Upper lobe of right lung (tissue), 1 donor: Measurements from ENCODE around the gene MAPK12. TPM values are rescaled to one million over a fixed set of nuclear protein-coding genes. Genes with fewer than 3 reads are reported as not detected.

ENCODE experiments used
- ATAC-seq: fragments of 200-7000 bp; cut with Tn5 transposase; one replicate; pipeline ENCODE4 v1.9.1; 2020; ENCODE audit warnings: mild to moderate bottlenecking, moderate library complexity
- DNase-seq: peaks from one replicate; pipeline ENCODE4 v3.0.0-alpha.2; 2020
- H3K27ac ChIP-seq: fragments of 200-600 bp; one replicate; pipeline ENCODE4 v1.8.0; 2022
- H3K27me3 ChIP-seq: fragments of 200-600 bp; one replicate; pipeline ENCODE4 v1.8.0; 2022; ENCODE audit warnings: mild to moderate bottlenecking
- H3K36me3 ChIP-seq: fragments of 200-600 bp; one replicate; pipeline ENCODE4 v1.8.0; 2022
- H3K4me1 ChIP-seq: fragments of 200-600 bp; one replicate; pipeline ENCODE4 v1.8.0; 2022
- H3K4me3 ChIP-seq: fragments of 200-600 bp; one replicate; pipeline ENCODE4 v1.8.0; 2022; ENCODE audit warnings: mild to moderate bottlenecking
- H3K9me3 ChIP-seq: fragments of 200-600 bp; one replicate; pipeline ENCODE4 v1.8.0; 2022
- intact Hi-C: fragments of 100-400 bp; cut with DNase I; formaldehyde crosslinking; loops from one replicate; pipeline ENCODE4 v1.11.0; 2022
- long read RNA-seq: library from polyadenylated mRNA; unstranded; transcript quantifications from one replicate; pipeline ENCODE4 v2.0.0, GENCODE V29; 2021
- total RNA-seq: library from RNA; stranded (reverse); fragmentation: NEBNext Ultra II Directional; extraction: Animal tissue kit (Norgen Biotek cat#: 25700); gene quantifications from one replicate; pipeline ENCODE4 v1.2.1, GENCODE V29; 2021
- TF ChIP-seq, protein P1 (sequence below): fragments of 200-600 bp; IDR thresholded peaks from one replicate; pipeline ENCODE4 v1.8.0; 2022; ENCODE audit warnings: antibody characterized with exemption
- donor health status: DM: no; HTN: yes; CAD: no; lungs with severe emphysema.

Gene MAPK12
- 22.2 TPM for total RNA-seq
- long read RNA-seq, transcript MAPK12-201 (12 exons, 1,918 nt): major isoform, 21 of 52 reads
- long read RNA-seq, partial matches to known transcripts: 3 of 52 reads
- long read RNA-seq, other reads (novel, unspliced or antisense): 25 of 52 reads

DNA sequence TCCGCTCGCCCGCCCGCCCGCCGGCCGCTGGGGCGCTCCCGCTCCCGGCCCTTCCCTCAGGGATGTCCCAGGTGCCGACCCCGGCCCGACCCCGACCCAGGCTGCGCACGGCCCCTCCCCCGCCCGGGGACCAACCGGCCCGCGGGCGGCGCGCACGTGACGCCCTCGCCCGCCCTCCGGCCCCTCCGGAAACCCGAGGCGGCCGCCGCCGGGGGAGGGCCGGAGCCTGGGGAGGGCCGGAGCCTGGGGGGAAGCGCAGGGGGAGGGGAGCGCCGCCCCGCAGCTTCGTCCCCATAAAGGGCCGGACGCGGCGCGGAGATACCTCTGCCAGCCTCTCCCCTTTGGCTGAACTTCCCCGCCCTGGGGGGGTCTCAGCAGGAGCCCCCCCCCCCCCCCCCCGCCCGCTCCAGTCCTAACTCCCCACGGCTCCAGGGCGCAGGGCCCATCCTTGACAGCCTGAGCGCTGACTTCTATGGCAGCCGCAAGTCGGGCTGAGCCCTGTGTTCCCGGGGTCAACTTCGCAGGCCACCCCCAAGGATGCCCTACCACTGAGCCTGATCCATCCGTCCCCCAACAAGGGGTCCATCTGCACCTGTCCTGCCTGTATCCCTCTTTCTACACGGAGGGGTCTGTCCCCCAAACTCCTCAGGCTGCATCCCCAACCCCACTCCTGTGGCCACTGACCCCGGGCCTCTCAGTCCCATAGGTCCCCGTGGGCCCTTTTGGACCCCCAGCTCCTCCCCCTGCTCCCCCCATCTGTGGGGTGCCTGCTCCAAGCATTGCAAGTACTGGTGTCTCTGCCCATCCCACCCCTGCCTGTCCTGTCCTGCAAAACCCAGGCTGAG is at the start of gene MAPK12:
TSS of gene MAPK12 (minus strand) at position 69 of the 845 bp plus-strand sequence. CDS start 174 bp downstream, outside the sequence.
- H3K27ac ChIP-seq: peak within 1 kb of the TSS; percentile 17
- TF ChIP-seq, protein P1, sequence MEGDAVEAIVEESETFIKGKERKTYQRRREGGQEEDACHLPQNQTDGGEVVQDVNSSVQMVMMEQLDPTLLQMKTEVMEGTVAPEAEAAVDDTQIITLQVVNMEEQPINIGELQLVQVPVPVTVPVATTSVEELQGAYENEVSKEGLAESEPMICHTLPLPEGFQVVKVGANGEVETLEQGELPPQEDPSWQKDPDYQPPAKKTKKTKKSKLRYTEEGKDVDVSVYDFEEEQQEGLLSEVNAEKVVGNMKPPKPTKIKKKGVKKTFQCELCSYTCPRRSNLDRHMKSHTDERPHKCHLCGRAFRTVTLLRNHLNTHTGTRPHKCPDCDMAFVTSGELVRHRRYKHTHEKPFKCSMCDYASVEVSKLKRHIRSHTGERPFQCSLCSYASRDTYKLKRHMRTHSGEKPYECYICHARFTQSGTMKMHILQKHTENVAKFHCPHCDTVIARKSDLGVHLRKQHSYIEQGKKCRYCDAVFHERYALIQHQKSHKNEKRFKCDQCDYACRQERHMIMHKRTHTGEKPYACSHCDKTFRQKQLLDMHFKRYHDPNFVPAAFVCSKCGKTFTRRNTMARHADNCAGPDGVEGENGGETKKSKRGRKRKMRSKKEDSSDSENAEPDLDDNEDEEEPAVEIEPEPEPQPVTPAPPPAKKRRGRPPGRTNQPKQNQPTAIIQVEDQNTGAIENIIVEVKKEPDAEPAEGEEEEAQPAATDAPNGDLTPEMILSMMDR: no peak

DNA sequence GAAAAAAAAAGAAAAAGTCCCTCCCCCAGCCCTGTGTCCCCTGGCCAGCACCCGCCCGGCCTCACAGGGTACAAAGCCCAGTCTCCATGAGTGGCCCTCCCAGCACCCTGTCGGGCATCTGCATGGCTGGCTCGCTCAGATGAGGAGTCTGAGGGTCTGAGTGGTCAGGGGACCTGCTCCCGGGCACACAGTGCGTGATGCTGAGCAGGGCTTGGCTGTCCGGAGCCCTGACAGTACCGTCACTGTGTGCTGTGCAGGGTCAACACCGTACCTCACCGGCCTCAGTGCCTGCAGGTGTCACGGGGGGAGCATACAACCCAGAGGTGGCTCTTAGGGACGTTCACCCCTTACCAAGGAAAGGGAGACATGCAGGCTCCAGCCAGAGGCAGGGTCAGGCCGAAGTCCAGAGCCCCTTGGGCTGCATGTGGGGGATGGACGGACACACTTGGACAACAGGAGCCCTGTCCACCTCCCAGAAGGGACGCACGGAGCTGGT is 49.5 kb upstream of the MAPK12 start:
- H3K36me3 ChIP-seq: no peaks in the 10 kb centered on the region
- no peak overlapping the region for H3K27ac ChIP-seq
- no peak for ATAC-seq
- DNase-seq: no peak
- no peaks in the 10 kb centered on the region for H3K27me3 ChIP-seq
- H3K4me1 ChIP-seq: peaks cover 36% of the 10 kb centered on the region
- TF ChIP-seq, protein P1: no peak
- intact Hi-C loops: no loop called here
- no peak overlapping the region for H3K4me3 ChIP-seq
- H3K9me3 ChIP-seq: no peaks in the 10 kb centered on the region

More for the DNA sequence above, at the start of gene MAPK12:
- Histone ChIP-seq H3K9me3 (no peaks in the 10 kb centered on the region), H3K27me3 (peaks cover 15% of the 10 kb centered on the region), H3K4me3 (peak within 1 kb of the TSS; percentile 50), H3K4me1 (peaks cover 12% of the 10 kb centered on the region), H3K36me3 (no peaks in the 10 kb centered on the region)
- DNase-seq (no peak), ATAC-seq (peak; percentile 15)
- intact Hi-C loops: loop anchor here (10.0 kb wide), 1 partner anchor 243 kb away; the partner anchor contains the start of genes LMF2 and NCAPH2

DNA sequence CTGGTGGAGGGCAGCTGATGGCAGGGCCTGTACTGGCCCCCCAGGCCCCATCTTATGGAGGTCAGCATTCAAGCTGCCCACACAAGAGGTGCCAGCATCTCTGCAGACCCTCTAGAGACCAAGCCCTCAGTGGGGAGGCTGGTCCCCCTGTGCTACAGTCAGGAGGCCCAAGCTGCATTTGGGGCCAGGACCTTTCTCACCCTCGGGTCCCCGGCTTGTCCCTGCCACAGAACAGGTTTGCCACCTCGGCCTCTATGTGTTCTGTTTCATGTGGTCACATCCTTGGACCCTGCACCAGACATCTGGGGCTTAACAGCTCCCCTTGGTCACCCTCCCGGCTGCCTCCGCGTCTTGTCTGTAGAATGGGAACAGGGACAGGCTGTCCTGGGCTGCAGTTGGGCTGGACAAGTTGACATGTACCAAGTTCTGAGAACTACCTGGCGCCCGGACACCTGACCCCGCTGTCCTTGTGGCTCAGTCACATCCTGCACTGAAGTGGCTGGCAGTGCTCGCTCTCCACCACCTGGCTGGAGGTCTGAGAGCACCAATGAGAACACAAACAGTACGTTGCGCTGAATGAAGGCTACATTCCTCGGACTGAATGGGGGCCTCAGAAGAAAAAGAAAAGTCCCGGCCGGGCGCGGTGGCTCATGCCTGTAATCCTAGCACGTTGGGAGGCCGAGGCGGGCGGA is 48.7 kb upstream of the MAPK12 start:
- peak overlapping the region; percentile 92 for H3K27ac ChIP-seq
- intact Hi-C loops: no loop called here
- peaks cover 41% of the 10 kb centered on the region for H3K4me1 ChIP-seq

DNA sequence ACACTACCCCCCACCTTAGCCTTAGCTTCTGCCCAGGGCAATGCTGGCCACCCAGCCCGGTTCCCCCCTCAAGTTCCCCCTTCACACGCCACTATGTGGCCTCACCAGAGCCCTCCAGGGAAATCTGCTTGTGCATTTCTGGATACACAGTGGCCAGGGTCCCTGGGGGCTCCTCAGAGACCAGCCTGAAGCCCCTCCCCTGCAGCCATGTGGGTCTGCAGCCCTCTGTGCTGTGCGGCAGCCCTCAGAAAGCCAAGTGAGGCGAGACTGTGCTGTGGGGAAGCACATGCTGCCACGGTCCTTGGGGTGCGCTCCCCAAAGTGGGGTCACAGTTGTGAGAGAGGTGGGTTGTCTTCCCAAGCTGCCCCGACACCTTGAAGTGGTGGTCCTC is 48.1 kb upstream of the MAPK12 start:
- TF ChIP-seq, protein P1: no peak
- Histone ChIP-seq H3K36me3 (no peaks in the 10 kb centered on the region), H3K9me3 (no peaks in the 10 kb centered on the region), H3K4me1 (peaks cover 41% of the 10 kb centered on the region), H3K4me3 (no peak overlapping the region), H3K27ac (peak overlapping the region; percentile 92), H3K27me3 (no peaks in the 10 kb centered on the region)
- no peak for ATAC-seq
- intact Hi-C loops: no loop called here
- DNase-seq: no peak

More for the DNA sequence above, 48.7 kb upstream of the MAPK12 start:
- H3K27me3 ChIP-seq: no peaks in the 10 kb centered on the region
- no peaks in the 10 kb centered on the region for H3K36me3 ChIP-seq
- DNase-seq: peak; percentile 93
- H3K4me3 ChIP-seq: no peak overlapping the region
- TF ChIP-seq, protein P1: no peak
- H3K9me3 ChIP-seq: no peaks in the 10 kb centered on the region
- peak; percentile 56 for ATAC-seq

DNA sequence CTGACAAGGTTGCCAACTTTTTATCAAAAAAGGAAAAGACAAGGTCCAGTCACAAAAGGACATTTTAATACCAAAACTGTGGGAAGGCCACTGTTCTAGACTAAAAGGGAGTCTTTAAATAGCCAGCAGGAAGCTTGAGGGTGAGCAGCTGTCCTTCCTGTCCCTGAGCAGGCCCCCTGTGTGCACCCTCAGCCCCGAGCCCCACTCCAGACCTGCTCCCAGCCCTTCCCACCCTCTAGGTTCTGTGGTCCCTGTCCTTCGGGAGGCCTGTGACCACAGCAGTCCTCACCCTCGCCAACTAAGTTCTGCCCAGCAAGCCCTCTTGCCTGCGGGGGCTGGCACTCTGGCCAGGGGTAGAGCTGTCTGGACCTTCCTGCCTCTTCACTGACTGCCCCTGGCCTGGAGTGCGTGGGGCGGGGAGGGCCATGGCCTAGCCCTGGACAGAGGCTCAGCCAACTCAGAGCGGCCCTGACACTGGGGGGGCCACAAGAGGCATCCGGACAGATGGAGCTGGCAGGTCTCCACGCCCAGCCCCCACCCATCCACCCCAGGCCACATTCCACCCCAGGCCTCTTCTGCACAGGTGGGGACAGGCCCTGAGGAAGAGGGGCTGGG is 47.6 kb upstream of the MAPK12 start:
- no peak for ATAC-seq
- Histone ChIP-seq H3K27ac (peak overlapping the region; percentile 92), H3K9me3 (no peaks in the 10 kb centered on the region), H3K4me3 (no peak overlapping the region), H3K36me3 (no peaks in the 10 kb centered on the region), H3K4me1 (peaks cover 44% of the 10 kb centered on the region), H3K27me3 (no peaks in the 10 kb centered on the region)
- DNase-seq: no peak
- TF ChIP-seq, protein P1: no peak
- intact Hi-C loops: no loop called here
